ENCODE data around the gene PRRG3. TPM values are rescaled to one million over a fixed set of nuclear protein-coding genes. Genes with fewer than 3 reads are reported as not detected.
"Not testable (repeated sequence)": the region's sequence is repeated elsewhere in the genome, so short reads cannot be mapped to it uniquely, and the experiment has no call there.

The PRRG3 gene
- total RNA-seq, 1 donor from 2014 or later = not detected

- no peak for FAIRE-seq
- DNase-seq (ENCODE audit: low read depth) = no peak
- no peaks in the 10 kb centered on the region for H3K36me3 ChIP-seq (ENCODE audit: control insufficient read depth, insufficient read depth, low read length)
- H3K4me3 ChIP-seq (ENCODE audit: low read depth, low read length) = no peak overlapping the region
- no peak for TF ChIP-seq CTCF (IDR thresholded peaks at IDR 0.05; ENCODE audit: insufficient read depth, low read length, severe bottlenecking)
- H3K27me3 ChIP-seq (ENCODE audit: control insufficient read depth, insufficient read depth, low read length) = no peaks in the 10 kb centered on the region
Observed at GRCh38 chrX:151687635-151688034, 7.6 kb upstream of the PRRG3 start.

- H3K4me3 ChIP-seq (ENCODE audit: low read depth, low read length) = no peak overlapping the region
- no peaks in the 10 kb centered on the region for H3K27me3 ChIP-seq (ENCODE audit: control insufficient read depth, insufficient read depth, low read length)
- TF ChIP-seq CTCF (IDR thresholded peaks at IDR 0.05; ENCODE audit: insufficient read depth, low read length, severe bottlenecking) = no peak
- FAIRE-seq (no peak), DNase-seq (ENCODE audit: low read depth) (no peak)
- H3K36me3 ChIP-seq (ENCODE audit: control insufficient read depth, insufficient read depth, low read length) = no peaks in the 10 kb centered on the region
Observed at GRCh38 chrX:151688695-151689094, 6.6 kb upstream of the PRRG3 start.

- Histone ChIP-seq H3K27me3 (ENCODE audit: control insufficient read depth, insufficient read depth, low read length) (no peaks in the 10 kb centered on the region), H3K4me3 (ENCODE audit: low read depth, low read length) (no peak overlapping the region), H3K36me3 (ENCODE audit: control insufficient read depth, insufficient read depth, low read length) (no peaks in the 10 kb centered on the region)
- TF ChIP-seq CTCF (IDR thresholded peaks at IDR 0.05; ENCODE audit: insufficient read depth, low read length, severe bottlenecking) = no peak
- FAIRE-seq = no peak
- DNase-seq (ENCODE audit: low read depth) = no peak
Observed at GRCh38 chrX:151692825-151693224, 2.4 kb upstream of the PRRG3 start.

GRCh38 chrX:151694121-151694520, 1.1 kb upstream of the PRRG3 start:
- DNase-seq (ENCODE audit: low read depth) (no peak), FAIRE-seq (no peak)
- H3K36me3 ChIP-seq (ENCODE audit: control insufficient read depth, insufficient read depth, low read length) = no peaks in the 10 kb centered on the region
- H3K4me3 ChIP-seq (ENCODE audit: low read depth, low read length) = no peak overlapping the region
- no peaks in the 10 kb centered on the region for H3K27me3 ChIP-seq (ENCODE audit: control insufficient read depth, insufficient read depth, low read length)
- TF ChIP-seq CTCF (IDR thresholded peaks at IDR 0.05; ENCODE audit: insufficient read depth, low read length, severe bottlenecking) = no peak

- H3K36me3 ChIP-seq (ENCODE audit: control insufficient read depth, insufficient read depth, low read length) = no peaks in the 10 kb centered on the region
- H3K27me3 ChIP-seq (ENCODE audit: control insufficient read depth, insufficient read depth, low read length) = no peaks in the 10 kb centered on the region
- DNase-seq (ENCODE audit: low read depth) (no peak), FAIRE-seq (no peak)
- no peak for TF ChIP-seq CTCF (IDR thresholded peaks at IDR 0.05; ENCODE audit: insufficient read depth, low read length, severe bottlenecking)
- H3K4me3 ChIP-seq (ENCODE audit: low read depth, low read length) = no peak overlapping the region
Observed at GRCh38 chrX:151695583-151696340, 504 bp downstream of the PRRG3 start.

- not testable (repeated sequence) for H3K36me3 ChIP-seq (ENCODE audit: control insufficient read depth, insufficient read depth, low read length); H3K27me3 ChIP-seq (ENCODE audit: control insufficient read depth, insufficient read depth, low read length); DNase-seq (ENCODE audit: low read depth); FAIRE-seq; H3K4me3 ChIP-seq (ENCODE audit: low read depth, low read length)
Observed at GRCh38 chrX:151697082-151697481, 1.8 kb downstream of the PRRG3 start.
